Osteoblast (primary cell): ENCODE data around the gene LCOR. TPM values are rescaled to one million over a fixed set of nuclear protein-coding genes. Genes with fewer than 3 reads are reported as not detected.

ENCODE experiments used
- DNase-seq: peaks from one replicate; pipeline ENCODE4 v3.0.0; 2011; ENCODE audit warnings: low spot score, mixed read lengths; ENCODE audit not compliant: insufficient read length; ENCODE audit errors: missing footprints
- H2AFZ ChIP-seq: 2 replicates; pipeline ENCODE4 v1.6.0; 2011; ENCODE audit warnings: mild to moderate bottlenecking, low read length
- H3K27ac ChIP-seq: 2 replicates; pipeline ENCODE4 v1.5.1; 2011; ENCODE audit warnings: mild to moderate bottlenecking, low read depth, low read length, moderate library complexity
- H3K27me3 ChIP-seq: 2 replicates; pipeline ENCODE4 v1.6.0; 2012; ENCODE audit warnings: mild to moderate bottlenecking, control low read depth, inconsistent platforms, low read length, moderate library complexity; ENCODE audit not compliant: insufficient read depth
- H3K36me3 ChIP-seq: 2 replicates; pipeline ENCODE4 v1.5.1; 2011; ENCODE audit warnings: mild to moderate bottlenecking, low read length, control low read depth, moderate library complexity; ENCODE audit not compliant: insufficient read depth
- H3K4me1 ChIP-seq: 2 replicates; pipeline ENCODE4 v1.5.1; 2011; ENCODE audit warnings: mild to moderate bottlenecking, low read length, control low read depth, moderate library complexity; ENCODE audit not compliant: insufficient read depth
- H3K4me2 ChIP-seq: 2 replicates; pipeline ENCODE4 v1.6.0; 2011; ENCODE audit warnings: mild to moderate bottlenecking, low read length; ENCODE audit not compliant: insufficient read depth
- H3K4me3 ChIP-seq: fragments of 200-600 bp; sonication (generic); 3 replicates; pipeline ENCODE4 v1.5.1; 2012; ENCODE audit warnings: mild to moderate bottlenecking, low read length, inconsistent platforms; ENCODE audit not compliant: insufficient read depth
- H3K79me2 ChIP-seq: 2 replicates; pipeline ENCODE4 v1.6.0; 2012; ENCODE audit warnings: mild to moderate bottlenecking, low read length, control low read depth, inconsistent platforms; ENCODE audit not compliant: insufficient read depth
- H3K9me3 ChIP-seq: 2 replicates; pipeline ENCODE4 v1.5.1; 2011; ENCODE audit warnings: low read depth, low read length, control low read depth
- H4K20me1 ChIP-seq: 2 replicates; pipeline ENCODE4 v1.6.0; 2012; ENCODE audit warnings: mild to moderate bottlenecking, low read length, control low read depth; ENCODE audit not compliant: insufficient read depth
- total RNA-seq: library from RNA; depleted of rRNA; stranded (reverse); fragments of >200 nt; gene quantifications from 2 replicates; pipeline ENCODE4 v1.2.3, GENCODE V29; 2012
- TF ChIP-seq, protein P1 (sequence below): IDR thresholded peaks from 2 replicates; pipeline ENCODE4 v1.5.1; 2011; ENCODE audit warnings: mild to moderate bottlenecking, low read depth, low read length, moderate library complexity; ENCODE audit errors: extremely low read depth

Gene LCOR
- total RNA-seq, 1 donor = 19.2 TPM

DNA sequence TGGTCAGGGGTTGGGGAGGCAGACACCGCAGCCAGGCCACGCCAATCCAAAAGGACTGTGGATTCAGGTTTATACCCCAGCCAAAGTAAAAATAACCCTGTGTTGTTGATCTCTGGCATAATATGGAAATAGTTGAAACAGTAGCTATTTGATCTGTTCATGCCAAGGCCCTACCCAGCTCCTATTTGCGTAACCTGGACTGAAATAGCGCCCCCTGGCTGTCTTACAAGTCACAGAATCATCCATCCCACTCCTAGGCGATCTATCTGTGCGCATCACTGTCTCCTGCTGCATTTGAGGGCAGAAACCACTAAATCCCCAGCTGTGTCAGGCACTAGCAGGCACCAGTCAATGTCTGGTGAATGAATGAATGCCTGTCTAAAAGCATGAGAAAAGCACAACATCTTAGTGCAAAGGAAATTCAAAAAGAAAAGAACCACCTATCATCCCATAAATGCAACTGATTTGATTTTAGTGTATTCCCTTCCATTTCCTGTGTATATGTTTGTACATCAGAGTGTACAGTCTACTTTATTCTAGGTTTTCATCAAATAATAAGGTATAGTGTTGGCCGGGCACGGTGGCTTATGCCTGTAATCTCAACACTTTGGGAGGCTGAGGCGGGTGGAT, 193.6 kb downstream of the LCOR start:
- no peak overlapping the region for H3K4me3 ChIP-seq
- no peaks in the 10 kb centered on the region for H4K20me1 ChIP-seq
- peak overlapping the region; percentile 15 for H3K4me2 ChIP-seq
- H3K36me3 ChIP-seq = no peaks in the 10 kb centered on the region
- H3K27me3 ChIP-seq = peaks cover 11% of the 10 kb centered on the region
- TF ChIP-seq, protein P1, sequence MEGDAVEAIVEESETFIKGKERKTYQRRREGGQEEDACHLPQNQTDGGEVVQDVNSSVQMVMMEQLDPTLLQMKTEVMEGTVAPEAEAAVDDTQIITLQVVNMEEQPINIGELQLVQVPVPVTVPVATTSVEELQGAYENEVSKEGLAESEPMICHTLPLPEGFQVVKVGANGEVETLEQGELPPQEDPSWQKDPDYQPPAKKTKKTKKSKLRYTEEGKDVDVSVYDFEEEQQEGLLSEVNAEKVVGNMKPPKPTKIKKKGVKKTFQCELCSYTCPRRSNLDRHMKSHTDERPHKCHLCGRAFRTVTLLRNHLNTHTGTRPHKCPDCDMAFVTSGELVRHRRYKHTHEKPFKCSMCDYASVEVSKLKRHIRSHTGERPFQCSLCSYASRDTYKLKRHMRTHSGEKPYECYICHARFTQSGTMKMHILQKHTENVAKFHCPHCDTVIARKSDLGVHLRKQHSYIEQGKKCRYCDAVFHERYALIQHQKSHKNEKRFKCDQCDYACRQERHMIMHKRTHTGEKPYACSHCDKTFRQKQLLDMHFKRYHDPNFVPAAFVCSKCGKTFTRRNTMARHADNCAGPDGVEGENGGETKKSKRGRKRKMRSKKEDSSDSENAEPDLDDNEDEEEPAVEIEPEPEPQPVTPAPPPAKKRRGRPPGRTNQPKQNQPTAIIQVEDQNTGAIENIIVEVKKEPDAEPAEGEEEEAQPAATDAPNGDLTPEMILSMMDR = peak; percentile 78
- H3K9me3 ChIP-seq = peaks cover 4% of the 10 kb centered on the region
- peak; percentile 90 for DNase-seq
- peak overlapping the region; percentile 91 for H3K27ac ChIP-seq
- no peaks in the 10 kb centered on the region for H3K79me2 ChIP-seq
- peak overlapping the region; percentile 8 for H2AFZ ChIP-seq
- peaks cover 28% of the 10 kb centered on the region for H3K4me1 ChIP-seq

DNA sequence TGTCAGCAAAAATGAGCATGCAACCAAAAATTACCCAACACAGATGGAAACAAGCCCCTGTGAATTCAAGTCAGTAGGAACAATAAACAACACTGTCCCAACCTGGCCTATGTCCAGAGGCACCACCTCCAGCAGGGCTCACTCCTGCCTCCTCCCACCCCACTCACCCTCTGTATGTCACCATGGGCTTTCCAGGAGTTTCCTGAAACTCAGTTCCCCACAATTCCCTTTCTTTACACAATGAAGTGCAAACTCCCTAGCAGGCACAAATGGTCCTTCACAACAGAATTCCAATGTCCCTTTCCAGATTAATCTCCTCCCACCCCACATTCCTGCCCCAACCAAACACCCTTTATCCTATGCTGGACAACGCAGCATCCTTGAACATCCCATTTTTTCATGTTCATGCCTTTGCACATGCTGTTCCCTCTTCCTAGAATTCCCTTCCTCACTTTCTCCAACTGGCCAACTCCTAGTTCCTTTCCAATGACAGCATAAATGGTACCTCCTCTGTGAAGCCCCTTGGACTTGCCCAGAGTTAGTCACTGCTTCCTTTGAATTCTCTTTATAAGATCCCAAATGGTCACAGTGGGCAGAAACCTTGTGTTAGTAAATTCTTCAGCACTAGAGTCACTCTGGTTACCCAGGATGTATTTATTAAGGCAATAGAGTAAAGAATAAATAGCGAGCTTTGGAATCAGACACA, 196.2 kb downstream of the LCOR start:
- H3K4me2 ChIP-seq = no peak overlapping the region
- H3K79me2 ChIP-seq = no peaks in the 10 kb centered on the region
- peak; percentile 91 for DNase-seq
- TF ChIP-seq, protein P1 = no peak
- peaks cover 29% of the 10 kb centered on the region for H3K27me3 ChIP-seq
- H3K9me3 ChIP-seq = peaks cover 4% of the 10 kb centered on the region
- H4K20me1 ChIP-seq = no peaks in the 10 kb centered on the region
- H3K4me3 ChIP-seq = no peak overlapping the region
- no peak overlapping the region for H2AFZ ChIP-seq
- peaks cover 25% of the 10 kb centered on the region for H3K4me1 ChIP-seq
- H3K27ac ChIP-seq = no peak overlapping the region
- no peaks in the 10 kb centered on the region for H3K36me3 ChIP-seq

DNA sequence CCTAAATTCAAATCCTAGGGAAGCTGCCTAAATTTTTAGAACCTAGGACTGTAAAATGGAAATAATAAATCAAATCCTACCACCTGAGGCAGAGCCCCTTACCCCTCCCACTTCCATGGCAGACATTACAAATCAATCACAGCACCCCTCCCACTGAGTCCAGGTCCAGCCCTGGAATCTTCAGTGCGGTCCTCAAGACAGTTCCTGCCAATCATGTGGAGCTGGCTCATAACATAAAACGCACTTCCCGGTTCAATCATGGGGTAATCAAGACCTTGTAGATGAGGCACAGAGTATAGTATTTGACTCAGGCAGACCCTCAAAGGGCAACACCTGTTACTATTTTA, 196.7 kb downstream of the LCOR start:
- peaks cover 4% of the 10 kb centered on the region for H3K9me3 ChIP-seq
- H3K4me3 ChIP-seq = no peak overlapping the region
- no peaks in the 10 kb centered on the region for H4K20me1 ChIP-seq
- H3K4me2 ChIP-seq = no peak overlapping the region
- no peaks in the 10 kb centered on the region for H3K79me2 ChIP-seq
- H3K4me1 ChIP-seq = peaks cover 19% of the 10 kb centered on the region
- no peak for DNase-seq
- H3K27me3 ChIP-seq = peaks cover 29% of the 10 kb centered on the region
- H2AFZ ChIP-seq = no peak overlapping the region
- no peak overlapping the region for H3K27ac ChIP-seq
- TF ChIP-seq, protein P1 = no peak
- no peaks in the 10 kb centered on the region for H3K36me3 ChIP-seq

DNA sequence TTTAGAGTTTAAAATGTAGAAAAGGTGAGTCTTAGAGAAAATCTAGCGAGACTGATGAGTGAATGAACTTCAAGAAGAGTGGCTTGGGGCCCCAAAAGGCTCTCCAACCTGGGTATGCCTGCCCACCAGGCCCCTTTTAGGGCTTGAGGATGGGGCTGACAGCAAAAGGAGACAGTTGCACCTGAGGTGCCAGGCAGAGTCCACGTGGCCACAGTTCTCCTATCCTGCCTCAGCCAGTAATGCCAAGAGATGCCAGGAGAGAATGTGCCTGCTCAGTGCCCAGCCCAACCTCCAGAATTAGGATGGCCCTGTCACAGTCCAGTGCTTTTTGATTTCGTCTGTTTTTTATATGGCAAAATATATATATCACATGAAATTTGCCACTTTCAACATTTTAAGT, 197.2 kb downstream of the LCOR start:
- H3K4me3 ChIP-seq = no peak overlapping the region
- peaks cover 29% of the 10 kb centered on the region for H3K27me3 ChIP-seq
- TF ChIP-seq, protein P1 = no peak
- H3K4me1 ChIP-seq = peaks cover 15% of the 10 kb centered on the region
- no peak overlapping the region for H3K27ac ChIP-seq
- no peaks in the 10 kb centered on the region for H3K36me3 ChIP-seq
- H3K79me2 ChIP-seq = no peaks in the 10 kb centered on the region
- H4K20me1 ChIP-seq = no peaks in the 10 kb centered on the region
- DNase-seq = no peak
- no peak overlapping the region for H3K4me2 ChIP-seq
- H2AFZ ChIP-seq = no peak overlapping the region
- peaks cover 4% of the 10 kb centered on the region for H3K9me3 ChIP-seq
